NCI-H1436 treated with DMSO at 0.1 percent for 48 hours (cell line): ENCODE data around the gene ADAMTS17.

ENCODE experiments used
- DNase-seq: peaks from one replicate; lab custom pipeline; 2025; lab: John Stamatoyannopoulos, UW

ADAMTS17 gene

DNA sequence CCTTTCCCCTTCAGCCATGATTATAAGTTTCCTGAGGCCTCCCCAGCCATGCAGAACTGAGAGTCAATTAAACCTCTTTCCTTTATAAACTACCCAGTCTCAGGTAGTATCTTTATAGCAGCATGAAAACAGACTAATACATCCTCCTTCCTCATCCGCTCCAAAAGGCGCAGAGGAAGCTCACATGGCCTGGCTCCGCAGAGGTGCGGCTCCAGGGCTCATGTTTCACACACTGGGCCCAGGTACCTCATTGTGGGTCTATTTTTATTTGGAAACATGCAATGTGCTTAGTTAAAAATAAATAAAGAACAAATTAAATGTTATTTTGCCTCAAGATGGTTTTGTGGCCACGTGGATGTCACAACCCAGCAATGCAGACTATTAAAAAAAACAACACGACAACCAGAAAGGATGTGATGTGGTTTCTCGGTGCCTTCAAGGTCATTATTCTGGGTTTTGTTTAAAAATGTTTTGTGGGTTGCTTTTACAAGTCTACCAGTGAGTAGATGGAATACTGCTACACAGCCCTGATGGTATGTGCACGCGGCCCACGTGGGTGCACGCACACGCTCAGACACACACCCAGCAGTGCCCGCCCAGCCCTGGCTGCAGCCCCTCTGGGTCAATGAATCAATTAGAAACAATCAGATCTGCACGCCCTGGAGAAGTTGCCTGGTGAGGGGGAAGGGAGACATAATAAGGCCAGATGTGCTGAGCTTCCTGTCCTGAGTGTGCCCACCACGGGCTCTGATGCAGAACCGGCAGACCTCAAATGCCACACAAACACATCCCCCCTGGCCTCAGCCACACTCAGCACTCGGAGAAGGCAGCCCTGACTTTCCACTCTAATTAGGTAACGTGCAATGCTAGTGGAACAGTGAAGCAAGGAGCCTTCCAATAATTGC lies 140.1 kb downstream of the ADAMTS17 start:
- DNase-seq = no peak

DNA sequence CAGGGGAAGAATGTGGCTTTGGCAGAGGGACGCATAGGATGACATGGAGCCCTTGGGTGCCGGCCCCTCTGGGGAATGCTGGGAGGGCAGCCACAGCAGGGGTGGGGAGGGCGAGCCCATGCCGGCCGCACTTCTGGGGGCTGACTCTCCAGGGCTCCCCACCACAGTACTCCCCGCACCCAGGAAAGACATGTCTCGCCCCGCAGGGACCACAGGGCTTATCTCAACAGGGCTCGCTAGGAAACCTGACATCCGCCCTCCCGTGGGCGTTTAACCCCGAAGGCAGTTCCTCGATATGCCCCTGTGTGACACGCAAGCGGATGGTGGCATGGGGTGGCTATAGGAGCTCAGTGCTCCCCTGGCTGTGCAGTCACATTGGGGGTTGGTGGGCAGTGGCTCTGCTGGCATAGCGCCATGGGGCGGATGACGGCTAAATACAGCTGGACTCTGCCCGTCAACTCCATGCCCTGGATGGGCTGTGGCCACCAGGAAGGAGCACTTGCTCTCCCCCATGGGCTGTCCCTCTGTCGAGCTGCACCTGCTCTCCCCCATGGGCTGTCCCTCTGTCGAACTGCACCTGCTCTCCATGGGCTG lies 141.4 kb downstream of the ADAMTS17 start:
- no peak for DNase-seq

DNA sequence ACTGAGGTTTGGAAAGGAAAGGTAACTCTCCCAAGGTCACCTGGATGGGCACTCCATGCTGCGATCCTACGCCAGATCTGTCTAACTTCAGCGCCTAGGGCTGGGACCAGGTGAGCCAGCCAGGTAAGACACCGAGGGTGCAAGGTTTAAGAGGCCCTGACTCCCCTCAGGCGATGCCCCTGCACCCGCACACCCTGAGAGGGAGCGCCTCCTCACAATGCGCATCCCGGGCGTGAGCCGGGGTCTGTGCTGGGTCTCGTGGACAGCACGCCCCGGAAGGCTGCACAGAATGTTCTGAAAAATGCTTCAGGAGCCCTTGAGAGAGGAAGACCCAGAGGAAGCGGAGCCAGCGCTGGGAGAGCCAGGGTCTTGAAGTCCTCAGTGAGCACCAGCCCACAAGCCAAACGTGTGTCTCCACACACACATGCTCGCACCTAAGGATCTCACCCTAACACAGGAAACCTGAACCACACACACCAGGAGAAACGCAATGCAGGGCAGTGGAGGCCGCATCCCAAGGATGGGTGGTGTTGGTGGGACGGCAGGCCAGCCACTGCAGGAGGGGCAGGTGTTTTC lies 142.0 kb downstream of the ADAMTS17 start:
- DNase-seq = no peak

DNA sequence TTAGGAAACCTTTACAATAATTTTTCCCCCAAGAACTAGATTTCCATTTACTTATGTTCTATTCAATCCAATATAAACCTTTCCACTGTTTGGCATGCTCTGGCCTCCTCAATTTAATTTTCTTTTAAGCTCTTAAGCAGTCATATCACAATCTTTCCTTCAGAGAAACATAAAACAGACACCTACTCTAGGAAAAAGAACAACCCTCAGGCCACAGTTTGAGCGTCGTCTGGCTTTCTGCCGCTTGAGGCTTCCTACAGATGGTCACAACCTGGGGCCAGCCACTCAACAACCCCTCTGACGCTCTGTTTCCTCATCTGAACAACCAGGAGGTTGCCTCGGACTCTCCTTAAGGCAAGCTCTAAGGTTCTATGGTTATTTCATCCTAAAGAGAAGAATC lies 143.3 kb downstream of the ADAMTS17 start:
- no peak for DNase-seq

DNA sequence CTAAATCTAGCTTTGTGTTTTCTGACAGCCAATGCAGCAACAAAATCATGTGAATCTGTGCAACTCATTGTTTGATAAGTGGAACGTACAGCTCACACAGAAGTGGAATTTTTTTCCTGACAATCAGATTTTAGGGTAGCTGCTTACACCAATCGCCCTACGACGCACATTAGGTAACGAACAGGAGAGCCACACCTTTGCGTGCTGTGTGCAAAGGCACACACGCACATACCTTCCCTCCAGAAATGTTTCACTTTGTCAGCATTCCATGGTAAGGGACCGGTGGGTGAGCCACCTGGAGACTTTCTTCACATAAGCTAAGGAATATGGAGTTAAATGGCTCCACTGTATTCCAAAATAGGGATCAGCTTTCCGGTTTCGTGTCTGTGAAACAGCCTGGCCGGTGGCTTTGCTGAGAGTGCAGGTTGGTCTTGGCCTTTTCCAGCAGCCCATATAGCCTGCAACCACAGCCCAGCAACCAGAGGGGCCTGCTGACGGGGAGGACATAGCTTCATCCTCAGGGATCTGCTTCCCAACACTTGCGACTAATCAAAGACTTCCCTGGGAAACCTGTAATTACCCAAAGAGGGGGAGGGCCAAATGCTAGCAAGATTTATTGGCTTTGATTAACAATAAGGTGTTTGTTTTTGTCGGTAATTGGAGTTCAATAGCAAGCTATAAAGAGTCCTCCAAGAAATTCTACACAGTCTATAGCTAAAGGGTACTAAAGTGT lies 145.3 kb downstream of the ADAMTS17 start:
- no peak for DNase-seq

DNA sequence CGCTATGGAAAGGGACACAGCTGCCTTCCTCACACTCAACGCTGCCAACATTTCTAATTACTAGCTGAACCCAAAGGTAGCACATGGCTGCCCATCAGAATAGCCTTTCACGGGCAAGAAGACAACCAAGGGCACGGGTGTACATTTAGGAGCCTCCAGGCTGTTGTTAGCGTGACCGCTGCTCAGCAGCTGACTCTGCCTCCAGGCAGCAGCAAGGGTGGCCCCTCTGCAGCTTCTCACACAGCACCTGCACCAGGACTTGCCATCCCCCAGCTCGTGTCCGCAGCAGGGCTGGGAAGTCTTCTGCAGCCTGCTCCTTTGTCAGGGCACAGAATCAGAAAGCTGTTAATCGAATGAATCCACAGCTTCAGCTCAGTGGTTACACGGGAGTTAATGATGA lies 146.8 kb downstream of the ADAMTS17 start:
- DNase-seq = no peak

DNA sequence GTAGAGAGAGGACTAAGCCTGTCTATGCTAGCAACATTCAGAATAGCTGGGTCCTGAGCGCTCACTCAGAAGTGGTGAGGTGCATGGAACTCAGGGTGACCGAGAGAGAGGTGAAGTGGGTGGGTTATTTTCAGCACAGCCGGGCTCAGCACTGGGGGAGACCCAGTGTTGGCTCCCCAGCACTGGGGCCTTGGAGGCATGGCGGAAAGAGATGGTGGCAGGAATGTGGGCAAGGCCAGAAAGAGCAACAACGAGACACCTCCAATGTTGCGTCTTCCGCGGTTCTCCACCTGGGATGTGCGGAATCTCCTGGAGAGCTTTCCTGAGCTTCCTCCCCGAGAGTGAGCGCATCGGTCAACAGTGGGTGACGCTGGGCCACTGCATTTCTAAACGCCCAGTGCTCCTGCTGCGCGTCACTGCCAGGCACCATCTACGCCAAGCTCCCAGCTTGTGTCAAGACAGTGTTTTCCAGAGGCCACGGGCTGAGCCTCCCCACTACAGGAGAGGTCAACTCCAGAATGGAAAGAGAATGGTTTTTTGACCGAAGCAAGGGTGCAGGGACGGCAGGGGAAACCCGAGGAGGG lies 148.4 kb downstream of the ADAMTS17 start:
- no peak for DNase-seq

DNA sequence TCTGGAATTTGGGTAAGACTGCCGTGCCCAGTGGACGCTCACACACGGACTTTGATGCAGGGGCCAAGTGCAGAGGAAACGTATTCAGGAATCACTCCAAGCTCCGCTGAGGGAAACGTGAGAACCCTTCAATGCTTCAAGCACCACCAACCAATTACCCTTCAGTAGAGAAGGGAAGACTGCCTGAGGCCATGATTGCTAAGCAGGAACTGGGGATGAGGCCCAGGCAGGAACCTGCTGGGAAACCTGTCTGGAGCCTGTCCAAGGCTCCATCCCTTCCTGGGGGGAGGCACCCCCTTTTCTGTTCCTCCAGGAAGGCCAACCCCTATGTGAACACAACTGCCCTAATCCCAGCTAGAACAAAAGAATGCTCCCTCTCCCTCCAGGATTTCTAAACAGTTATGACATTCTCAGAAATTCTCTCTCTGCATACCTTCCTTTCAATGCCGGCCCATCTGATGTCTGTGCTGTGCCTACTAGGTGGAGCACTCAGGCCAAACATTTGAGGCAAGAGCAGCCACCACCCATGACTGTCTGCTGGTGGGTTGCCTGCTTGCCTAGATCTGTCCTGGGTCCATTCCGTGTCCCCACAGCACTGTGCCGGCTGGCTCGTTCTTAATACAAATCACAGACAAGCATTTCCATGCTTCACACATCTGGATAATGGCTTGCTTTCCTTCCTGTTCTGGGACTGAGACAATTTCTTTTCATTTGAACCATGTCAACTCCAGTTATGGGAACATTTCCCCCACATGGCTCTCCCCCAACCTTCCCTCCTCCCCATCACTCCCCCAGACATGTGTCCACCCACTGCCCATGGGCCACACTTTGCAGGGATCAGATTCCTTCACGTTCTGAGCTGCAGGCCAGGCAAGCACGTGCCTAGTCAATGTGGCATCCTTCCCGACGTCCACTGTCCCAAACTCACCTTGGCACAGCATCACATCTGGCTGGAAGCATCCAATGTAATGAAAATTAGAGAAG lies 149.4 kb downstream of the ADAMTS17 start:
- DNase-seq = no peak

DNA sequence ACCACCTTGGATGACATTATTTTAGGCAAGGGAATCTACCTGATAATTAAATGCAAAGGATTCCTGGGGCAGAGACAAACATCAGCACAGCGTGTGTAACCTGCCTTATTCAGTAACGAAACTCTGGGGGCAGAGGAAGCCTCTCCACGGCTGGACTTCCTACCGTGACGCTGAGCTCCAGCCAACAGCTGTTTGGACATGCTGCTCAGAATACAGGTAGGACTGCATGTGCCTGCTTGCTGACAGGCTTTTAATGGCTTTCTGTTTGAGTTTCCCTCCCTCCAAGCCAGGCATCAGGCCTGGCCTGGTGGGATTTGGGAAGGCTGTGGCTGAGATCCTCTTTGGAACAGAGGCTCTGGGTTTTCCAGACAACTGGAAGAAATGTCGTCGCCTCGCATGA lies 150.6 kb downstream of the ADAMTS17 start:
- no peak for DNase-seq

DNA sequence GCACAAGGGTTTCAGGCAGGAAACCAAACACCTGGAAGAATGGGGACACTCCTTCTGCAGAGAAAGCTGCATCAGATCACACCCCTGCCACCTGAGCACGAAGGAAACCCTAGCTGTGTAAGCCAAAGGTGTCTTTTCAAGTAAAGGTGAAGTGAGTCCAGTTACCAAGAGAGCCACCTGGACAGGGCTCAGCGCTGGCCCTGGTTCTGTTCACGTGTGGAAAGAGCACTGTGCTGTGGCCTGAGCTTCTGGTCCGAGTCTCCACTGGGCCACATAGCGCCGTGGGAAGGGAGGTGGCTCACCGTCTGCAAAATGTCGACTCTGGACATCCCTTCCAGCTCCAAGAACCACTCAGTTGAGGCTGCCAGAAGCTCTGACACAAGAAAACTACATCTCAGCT lies 151.1 kb downstream of the ADAMTS17 start:
- DNase-seq = no peak

DNA sequence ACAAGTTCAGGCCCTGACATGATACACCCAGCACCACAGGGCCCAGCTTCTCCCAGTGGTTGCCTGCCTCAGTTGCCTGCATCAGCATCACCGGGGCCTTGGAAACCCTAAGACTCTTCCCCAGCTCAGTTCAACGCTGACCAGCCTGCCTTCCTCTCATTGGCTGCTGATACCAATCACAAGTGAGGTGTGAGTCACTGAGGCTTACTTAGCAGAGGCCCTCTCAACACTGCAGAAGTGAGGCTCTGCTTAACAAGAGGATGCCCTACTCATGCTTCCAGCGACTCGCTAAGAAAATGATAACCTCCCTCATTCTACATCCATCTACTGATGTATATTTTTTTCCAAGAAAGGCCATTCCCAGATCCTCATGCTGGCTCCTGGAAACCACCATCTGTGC lies 151.9 kb downstream of the ADAMTS17 start:
- DNase-seq = no peak

DNA sequence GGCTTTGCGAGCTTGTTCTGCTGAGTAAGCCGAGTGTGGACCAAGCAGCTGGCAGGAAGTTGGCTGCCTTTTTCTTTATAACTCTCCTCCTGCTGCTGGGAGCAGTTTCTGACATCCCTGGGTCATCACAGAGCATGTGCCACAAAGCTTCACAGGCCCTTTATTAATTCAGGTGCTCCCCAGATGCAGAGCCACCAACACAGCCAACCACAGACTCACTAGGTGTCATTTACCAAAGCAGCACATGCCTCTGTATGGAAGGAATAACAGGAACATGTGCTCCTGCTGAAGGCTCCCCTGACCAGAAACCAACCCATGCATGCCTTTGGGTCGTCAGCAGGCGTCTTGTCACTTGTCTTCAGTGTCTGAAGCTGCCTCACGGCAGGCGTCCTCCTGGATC lies 152.5 kb downstream of the ADAMTS17 start:
- DNase-seq = no peak

DNA sequence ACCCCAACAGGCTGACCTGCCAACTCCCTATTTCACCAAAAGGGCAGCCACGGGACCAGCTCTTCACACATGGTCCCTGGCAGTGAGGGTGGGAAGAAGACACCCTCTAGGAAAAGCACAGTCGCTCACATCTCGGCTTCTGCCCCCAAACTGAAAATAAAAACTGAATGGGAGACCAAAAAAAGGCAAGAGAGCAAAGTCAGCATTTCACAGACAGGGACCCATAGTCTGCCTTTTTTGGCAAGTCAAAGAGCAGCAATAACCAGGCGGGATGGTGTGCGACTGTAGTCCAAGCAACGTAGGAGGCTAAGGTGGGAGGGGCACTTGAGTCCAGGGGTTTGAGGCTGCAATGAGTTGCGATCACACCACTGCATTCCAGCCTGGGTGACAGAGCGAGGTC lies 154.1 kb downstream of the ADAMTS17 start:
- no peak for DNase-seq

DNA sequence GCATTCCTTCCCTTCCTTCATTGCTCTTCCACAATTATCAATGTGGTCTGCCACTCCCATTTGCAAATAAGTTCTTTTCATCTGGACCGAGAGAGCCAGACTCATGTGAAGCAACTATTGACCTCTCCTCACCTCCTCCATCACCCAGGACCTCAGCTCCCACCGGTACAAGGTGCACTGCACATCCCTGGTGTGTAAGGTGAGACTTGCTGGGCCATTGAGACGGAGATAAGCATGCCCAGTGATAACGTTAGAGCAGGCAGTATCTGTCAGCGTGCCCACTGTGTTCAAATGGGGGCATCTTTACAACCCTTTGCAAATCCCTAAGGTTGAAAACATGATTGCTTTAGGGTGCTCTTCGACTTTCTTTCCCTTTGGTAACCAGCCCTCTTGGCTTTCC lies 154.8 kb downstream of the ADAMTS17 start:
- DNase-seq = no peak

DNA sequence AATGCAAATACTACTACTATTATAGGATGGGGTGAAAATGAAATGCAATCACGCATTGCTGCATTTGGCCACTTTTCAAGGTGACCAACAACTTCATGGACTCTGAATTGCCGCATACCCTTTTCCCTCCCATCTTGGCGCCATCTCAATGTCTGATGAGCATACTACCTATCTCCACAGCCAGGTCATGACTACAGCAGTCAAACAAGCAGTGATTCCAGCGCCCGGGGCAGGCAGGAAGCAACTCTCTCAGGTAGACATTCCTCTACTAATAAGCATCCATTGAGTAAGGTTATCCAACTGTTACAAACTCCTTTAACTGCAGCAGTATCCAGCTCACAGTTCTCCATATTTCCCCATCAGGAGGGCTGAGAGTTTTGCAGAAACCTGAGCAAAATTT lies 155.4 kb downstream of the ADAMTS17 start:
- no peak for DNase-seq

DNA sequence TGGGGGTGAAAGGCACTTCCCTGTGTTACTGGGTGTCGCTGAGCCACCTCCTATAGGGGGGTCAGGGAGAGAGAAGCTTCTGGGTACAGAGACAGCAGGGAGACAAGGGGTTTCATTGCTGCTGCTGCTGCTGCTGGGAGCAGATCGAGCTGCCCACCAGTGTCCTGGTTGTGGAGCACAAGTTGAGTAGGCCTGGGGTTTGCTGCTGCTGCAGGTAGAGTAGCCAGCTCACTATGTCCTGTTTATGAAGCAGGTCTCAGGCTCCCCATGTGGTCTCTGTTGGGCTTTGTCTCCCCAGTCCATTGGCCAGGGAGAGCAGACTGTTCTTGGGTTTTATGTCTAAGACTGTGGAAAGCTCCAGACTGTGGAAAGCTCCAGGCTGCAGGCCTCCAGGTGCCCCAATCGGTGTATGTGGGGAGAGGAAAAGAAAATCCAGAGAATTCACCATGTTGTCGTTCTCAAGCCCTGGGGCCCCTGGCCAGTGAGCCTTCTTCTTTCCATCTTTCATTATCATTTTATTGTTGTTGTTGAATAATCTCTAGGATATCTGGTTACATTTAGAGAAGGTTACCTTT lies 157.8 kb downstream of the ADAMTS17 start:
- no peak for DNase-seq

DNA sequence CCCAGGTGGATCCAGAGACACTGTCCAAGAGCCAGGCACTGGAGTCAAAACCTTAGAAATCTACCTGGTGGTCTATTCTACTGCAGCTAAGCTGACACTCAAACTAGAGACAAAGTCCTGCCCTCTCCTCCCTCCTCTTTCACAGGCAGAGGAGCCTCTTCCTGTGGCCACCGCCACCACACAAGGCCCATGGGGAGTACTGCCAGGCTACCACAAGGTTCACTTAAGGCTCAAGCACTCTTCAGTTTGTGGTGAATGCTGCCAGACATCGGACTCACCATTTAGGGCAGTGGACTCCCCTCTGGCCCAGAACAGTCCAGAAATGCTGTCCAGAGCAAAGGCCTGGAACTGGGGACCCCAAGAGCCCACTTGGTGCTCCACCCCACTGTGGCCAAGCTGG lies 160.9 kb downstream of the ADAMTS17 start:
- DNase-seq = no peak

DNA sequence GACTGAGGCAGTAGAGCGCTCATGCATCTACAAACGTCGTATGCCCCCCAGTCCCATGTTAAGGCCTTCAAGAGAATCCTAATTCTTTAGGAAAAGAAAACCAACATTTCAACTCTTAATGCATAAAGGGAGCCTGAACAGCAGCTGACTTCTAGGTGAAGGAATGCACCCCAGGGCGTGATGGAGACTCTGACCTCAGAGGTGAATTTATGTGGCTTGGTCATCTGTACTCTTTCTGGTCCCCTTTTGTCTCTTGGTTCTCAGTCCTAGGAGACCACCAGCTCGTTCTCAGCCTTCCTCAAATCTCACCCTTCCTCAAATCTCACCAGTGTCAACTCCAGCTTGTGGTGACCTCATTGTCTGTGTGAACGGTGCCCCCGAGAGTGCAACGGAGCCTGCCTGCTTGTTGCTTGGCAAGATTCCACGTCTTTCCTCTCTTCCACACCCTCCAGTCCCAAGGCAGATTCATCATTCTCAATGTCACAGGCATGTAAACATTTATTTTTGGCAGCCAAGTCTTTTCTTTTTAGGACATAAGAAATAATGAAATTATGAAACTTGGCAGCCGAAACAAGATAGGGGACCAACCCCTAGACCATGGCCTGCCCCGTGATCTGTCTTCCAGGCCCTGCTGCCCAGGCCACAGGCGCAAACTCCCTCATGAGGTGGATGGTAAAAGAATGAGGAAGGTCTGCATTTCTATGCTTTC lies 166.2 kb downstream of the ADAMTS17 start:
- DNase-seq = no peak

DNA sequence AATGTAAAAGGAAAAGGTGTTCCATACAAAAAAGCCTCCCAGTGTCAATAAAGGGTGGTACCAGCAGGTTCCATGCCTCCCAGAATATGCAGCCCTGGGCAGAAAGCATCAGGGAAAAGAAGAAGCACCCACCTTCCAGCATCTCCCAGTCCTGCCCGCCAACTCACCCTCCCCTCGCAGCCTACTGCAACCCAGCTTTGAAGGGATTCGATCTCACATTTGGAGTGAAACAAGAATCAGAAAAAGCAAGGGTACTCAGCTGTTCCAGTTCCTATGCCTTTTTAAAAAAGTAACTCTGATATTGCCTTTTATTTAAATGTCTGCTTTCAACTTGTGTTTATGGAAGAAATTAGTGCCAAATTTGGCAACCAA lies 166.9 kb downstream of the ADAMTS17 start:
- DNase-seq = no peak
